ENCODE data around the gene TMEM203. TPM values are rescaled to one million over a fixed set of nuclear protein-coding genes. Genes with fewer than 3 reads are reported as not detected.

TMEM203 gene
- total RNA-seq, 1 donor from 2014 or later: 36.5 TPM

- no peak for DNase-seq
- Mint-ChIP-seq H3K4me3 (ENCODE audit: unreplicated experiment) (no peak overlapping the region), H3K27ac (ENCODE audit: unreplicated experiment) (no peak overlapping the region), H3K27me3 (ENCODE audit: unreplicated experiment) (peaks cover 16% of the 10 kb centered on the region), H3K36me3 (ENCODE audit: unreplicated experiment) (no peaks in the 10 kb centered on the region), H3K9me3 (ENCODE audit: unreplicated experiment) (peaks cover 3% of the 10 kb centered on the region), H3K4me1 (ENCODE audit: low read depth, unreplicated experiment) (no peaks in the 10 kb centered on the region)
- no peak for TF ChIP-seq CTCF (IDR thresholded peaks at IDR 0.05; ENCODE audit: partially characterized antibody, unreplicated experiment)
These were observed 40.1 kb downstream of the TMEM203 start for GRCh38 chr9:137165250-137165836.

- DNase-seq: no peak
- Mint-ChIP-seq H3K4me3 (ENCODE audit: unreplicated experiment) (no peak overlapping the region), H3K36me3 (ENCODE audit: unreplicated experiment) (no peaks in the 10 kb centered on the region), H3K9me3 (ENCODE audit: unreplicated experiment) (peaks cover 3% of the 10 kb centered on the region), H3K27ac (ENCODE audit: unreplicated experiment) (no peak overlapping the region), H3K4me1 (ENCODE audit: low read depth, unreplicated experiment) (no peaks in the 10 kb centered on the region), H3K27me3 (ENCODE audit: unreplicated experiment) (peaks cover 21% of the 10 kb centered on the region)
- no peak for TF ChIP-seq CTCF (IDR thresholded peaks at IDR 0.05; ENCODE audit: partially characterized antibody, unreplicated experiment)
These were observed 40.8 kb downstream of the TMEM203 start for GRCh38 chr9:137164370-137165249.

- Mint-ChIP-seq H3K9me3 (ENCODE audit: unreplicated experiment) (peaks cover 5% of the 10 kb centered on the region), H3K27me3 (ENCODE audit: unreplicated experiment) (peaks cover 26% of the 10 kb centered on the region), H3K4me3 (ENCODE audit: unreplicated experiment) (no peak overlapping the region), H3K27ac (ENCODE audit: unreplicated experiment) (no peak overlapping the region), H3K36me3 (ENCODE audit: unreplicated experiment) (no peaks in the 10 kb centered on the region), H3K4me1 (ENCODE audit: low read depth, unreplicated experiment) (peaks cover 5% of the 10 kb centered on the region)
- no peak for TF ChIP-seq CTCF (IDR thresholded peaks at IDR 0.05; ENCODE audit: partially characterized antibody, unreplicated experiment)
- DNase-seq: no peak
These were observed 41.6 kb downstream of the TMEM203 start for GRCh38 chr9:137163805-137164204.

GRCh38 chr9:137163365-137163715 lies 42.1 kb downstream of the TMEM203 start:
- no peak for DNase-seq
- Mint-ChIP-seq H3K4me3 (ENCODE audit: unreplicated experiment) (peak overlapping the region; percentile 69), H3K4me1 (ENCODE audit: low read depth, unreplicated experiment) (peaks cover 6% of the 10 kb centered on the region), H3K9me3 (ENCODE audit: unreplicated experiment) (peaks cover 5% of the 10 kb centered on the region), H3K27ac (ENCODE audit: unreplicated experiment) (no peak overlapping the region), H3K27me3 (ENCODE audit: unreplicated experiment) (peaks cover 26% of the 10 kb centered on the region), H3K36me3 (ENCODE audit: unreplicated experiment) (no peaks in the 10 kb centered on the region)
- TF ChIP-seq CTCF (IDR thresholded peaks at IDR 0.05; ENCODE audit: partially characterized antibody, unreplicated experiment): no peak

Measured in glutamatergic neuron (in vitro differentiated cells).